Raji (cell line): ENCODE results near the gene SLC22A7.

Experiments used
- POLR2A ChIP-seq: IDR thresholded peaks from 2 replicates; pipeline ENCODE4 v1.6.1; 2011; ENCODE audit warnings: low read depth, low read length, control low read depth; ENCODE audit not compliant: insufficient read depth

Gene SLC22A7

DNA sequence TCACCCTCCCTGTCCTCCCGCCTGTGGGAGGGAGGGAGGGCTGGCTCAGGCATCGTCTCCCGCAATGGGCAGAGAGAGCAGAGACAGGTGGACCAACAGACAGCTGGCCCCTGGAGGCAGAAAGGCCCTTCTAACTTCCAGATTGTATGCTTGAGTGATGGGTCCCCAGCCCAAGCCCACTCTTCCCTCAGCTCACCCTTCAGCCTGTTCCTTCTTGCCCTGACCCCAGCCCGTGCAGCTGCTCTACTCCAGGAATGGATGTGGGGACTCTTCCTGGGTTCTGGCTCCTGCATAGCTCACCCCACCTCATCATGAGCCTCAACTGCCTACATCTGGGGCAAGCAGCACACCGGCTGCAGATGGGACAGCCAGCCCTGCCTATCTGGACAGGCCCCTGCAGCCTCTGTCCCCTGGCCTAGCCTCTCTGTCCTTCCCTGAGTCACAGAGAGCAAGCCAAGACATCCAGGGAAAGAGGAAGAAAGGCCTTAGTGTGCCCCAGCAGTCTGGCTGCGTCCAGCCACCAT is 11.5 kb upstream of the SLC22A7 start:
- no peak for TF ChIP-seq POLR2A

DNA sequence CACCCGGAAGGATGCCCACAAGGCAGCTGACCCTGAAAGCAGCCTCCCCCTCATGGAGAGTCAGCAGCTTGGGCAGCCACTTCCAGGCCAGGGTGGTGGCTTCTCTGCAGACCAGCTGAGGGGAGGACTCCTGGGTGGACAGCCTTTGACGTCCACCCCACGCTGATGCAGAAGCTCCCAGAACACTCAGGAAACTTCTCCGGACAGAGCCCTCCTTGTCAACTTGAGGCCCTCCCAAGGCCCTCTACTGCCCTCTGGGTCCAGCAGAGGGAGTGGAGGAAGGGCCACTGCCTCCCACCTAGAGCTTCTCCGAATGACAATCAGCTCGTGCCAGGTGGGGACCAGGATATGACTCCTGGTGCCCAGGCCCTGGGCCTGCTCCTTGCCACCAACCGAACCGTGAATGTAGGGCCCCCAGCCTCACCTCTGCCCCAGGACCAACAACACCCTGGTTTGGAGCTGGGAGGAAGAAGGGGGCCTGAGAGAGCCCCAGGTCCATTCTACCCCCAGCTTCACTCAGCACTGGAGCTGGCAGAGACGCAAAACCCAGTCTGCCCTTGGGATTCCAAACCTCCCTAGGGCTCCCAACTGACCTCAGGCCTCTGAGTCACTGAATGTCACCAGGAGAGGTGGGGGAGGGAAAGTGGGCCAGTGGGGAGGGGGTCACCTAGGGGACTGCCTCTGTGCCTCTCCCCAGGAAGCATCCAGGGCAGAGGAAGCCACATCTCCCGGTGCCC is 10.9 kb upstream of the SLC22A7 start:
- TF ChIP-seq POLR2A, result no peak

DNA sequence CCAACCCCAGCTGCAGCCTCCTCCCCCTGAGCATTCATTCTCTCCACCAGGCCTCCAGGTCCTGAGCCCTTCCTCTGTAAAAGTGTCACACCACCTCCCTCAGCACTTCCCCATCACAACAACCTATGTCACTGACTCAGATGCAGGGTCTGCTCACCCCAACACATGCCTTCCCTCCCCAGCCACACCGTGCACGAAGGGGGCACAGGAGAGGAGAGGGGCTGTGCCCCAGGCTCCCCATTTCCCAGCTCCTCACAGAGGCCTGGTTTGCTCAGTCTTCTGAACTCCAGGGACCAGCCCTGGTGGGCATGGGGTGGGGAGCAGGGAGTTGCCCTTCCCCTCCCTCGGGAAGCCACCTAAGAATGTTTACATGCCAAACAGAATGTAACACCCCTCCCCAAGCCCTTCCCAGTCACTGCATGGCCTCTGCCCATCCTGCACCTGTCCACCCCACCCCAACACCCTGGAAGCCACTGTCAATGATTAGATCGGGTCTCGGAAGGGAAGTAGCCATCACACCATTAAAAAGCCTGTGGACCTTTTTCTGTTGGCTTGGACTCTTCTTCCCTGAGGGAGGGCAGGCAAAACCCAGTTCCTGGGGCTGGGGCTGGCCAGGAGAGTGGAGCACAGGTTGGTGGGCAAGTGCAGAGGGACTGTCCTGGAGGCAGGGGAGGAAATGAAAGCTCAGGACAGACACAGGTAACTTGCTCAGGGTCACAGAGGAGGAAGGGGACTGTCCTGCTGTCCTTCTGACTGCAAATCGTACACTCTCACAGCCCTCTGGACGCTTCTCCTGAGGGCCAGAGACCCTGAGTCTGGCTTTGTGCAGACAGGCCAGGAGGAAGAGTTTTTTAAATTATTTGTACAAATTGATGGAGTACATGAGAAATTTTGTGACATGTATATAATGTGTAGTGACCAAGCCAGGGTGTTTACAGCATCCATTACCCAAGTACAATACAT is 10.1 kb upstream of the SLC22A7 start:
- no peak for TF ChIP-seq POLR2A

DNA sequence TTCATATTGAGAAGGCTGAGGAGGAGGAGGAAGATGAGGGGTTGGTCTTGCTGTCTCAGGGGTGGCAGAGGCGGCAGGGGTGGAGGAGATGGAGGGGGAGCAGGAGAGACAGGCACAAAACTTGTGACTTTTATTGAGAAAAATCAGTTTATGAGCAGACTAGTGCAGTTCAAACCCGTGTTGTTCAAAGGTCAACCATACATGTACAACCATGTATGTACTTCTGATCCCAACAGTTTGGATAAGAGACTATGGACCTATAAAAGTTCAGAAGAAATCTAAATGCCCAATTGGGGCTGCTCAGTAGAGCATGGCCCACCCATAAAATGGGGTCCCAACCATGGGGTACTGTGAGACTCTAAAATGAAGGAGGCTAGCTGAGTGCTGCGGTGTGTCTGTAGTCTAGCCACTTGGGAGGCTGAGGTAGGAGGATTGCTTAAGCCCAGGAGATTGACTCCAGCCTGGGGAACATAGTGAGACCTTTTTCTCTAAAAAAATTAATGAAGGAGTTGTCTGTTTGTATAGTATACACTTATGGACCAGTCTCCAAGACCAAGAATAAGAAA is 7.6 kb upstream of the SLC22A7 start:
- TF ChIP-seq POLR2A, result no peak

DNA sequence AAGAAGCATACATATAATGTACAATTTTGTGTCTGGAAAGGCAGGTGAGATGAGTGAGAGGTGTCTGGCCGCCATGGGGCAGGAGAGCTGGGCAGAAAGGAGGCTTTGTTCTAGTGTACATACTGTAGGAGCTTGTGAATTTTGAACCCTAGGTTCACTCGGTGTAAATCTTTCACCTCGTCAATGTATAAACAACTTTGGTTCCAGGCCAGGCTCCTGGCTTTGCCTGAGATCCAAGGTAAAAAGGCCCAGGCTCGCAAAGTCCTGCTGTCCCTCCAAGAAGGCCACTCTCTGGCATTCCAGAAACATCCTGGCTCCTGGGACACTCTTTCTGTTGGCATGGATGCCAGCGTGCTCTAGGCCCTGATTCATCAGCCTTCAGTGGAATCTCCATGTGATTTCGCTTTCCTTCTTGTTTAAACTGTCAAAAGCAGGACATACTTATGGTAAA is 7.1 kb upstream of the SLC22A7 start:
- TF ChIP-seq POLR2A, result no peak

DNA sequence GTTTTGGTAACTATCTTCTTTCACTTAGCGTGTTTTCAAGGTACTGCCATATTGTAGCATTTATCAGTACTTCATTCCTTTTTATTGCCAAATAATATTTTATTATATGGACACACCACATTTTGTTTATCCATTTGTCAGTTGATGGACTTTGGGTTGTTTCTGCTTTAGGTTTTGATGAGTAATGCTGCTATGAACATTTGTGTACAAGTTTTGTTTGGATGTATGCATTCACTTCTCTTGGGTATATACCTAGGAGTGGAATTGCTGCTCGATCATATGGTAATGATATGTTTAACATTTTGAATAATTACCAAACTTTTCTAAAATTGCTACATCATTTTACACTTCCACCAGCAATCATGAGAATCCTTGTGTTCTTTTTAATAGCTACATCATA is 6.4 kb upstream of the SLC22A7 start:
- no peak for TF ChIP-seq POLR2A

DNA sequence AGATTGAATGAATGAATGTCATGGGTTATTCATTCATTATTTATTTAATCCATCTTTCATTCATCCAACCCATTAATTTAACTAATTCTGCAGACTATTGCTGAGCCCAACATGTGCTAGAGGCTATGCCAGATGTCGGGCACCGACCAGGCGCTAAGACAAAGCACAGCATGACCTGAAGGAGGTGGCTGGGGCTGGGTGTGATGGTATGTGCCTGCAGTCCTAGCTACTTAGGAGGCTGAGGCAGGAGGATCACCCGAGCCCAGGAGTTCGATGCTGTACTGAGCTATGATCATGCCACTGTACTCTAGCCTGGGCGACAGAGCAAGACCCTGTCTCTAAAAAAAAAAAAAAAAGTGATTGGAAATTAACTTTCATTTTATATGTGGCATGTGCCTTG is 5.7 kb upstream of the SLC22A7 start:
- TF ChIP-seq POLR2A, result no peak

DNA sequence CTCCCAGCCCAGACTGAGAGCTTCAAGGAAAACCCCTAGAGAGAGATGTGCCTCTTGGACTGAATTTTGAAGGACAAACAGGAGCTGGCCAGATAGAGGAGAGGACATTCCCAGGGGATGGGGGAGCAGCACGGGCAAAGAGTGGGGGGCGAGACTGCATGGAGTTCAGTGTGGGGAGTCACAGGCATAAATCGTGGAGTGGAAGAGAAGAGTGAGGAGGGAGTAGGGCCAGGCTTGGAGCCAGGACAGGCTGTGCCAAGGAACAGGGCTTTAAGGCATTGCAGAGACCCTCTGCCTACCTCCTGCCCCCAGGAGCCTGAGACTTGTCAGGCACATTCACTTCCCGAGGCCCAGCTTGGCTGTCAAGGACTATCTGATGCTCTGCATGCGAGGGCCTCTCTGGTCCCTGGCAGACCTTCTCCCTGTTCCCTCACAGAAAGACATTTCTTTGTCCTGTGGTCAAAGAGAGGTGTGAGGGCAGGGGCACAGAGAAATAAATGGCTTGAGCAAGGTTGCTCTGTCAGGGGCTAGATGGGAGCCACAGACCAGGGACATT is 5.2 kb upstream of the SLC22A7 start:
- TF ChIP-seq POLR2A, result no peak

DNA sequence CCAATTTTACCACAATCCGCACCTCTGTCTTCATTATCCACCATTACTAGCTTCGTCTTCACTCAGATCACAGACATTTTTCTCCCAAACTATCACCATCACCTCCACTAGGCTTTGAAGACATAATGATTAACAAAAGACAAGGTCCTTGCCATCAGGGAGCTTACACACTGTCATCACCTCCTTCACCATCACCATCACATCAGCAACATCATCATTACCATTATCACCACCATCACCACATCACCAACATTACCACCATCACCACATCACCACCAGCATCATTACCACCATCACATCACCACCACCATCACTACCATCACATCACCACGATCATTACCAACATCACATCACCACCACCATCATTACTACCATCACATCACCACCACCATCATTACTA is 4.4 kb upstream of the SLC22A7 start:
- TF ChIP-seq POLR2A, result no peak

DNA sequence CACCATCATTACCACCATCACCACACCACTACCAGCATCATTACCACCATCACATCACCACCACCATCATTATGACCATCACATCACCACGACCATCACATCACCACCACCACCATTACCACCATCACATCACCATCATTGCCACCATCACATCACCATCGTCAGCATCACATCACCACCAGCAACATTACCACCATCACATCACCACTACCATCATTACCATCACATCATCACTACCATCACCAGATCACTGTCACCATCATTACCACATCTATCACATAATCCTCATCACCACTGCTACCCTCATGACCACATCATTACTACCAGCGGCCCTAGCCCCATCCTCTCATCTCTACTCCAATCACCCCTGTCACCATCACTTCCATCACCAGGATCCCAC is 3.5 kb upstream of the SLC22A7 start:
- TF ChIP-seq POLR2A, result no peak

DNA sequence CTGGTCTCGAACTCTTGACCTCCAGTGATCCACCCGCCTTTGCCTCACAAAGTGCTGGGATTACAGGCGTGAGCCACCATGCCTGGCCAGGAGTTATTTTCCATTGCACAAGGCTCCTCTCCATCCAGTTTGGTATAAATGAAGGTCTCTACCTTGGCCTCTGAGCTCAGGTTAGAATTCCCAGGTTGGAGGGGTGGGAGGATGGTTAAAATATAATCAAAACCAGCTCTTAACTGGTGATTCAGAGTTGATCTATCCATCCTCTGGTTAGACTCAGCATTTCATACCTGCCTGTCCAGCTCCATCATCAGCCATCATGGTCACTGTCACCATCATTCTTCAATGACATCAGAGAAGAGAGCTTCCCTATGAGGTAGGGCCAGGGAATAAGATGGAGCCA is 2.6 kb upstream of the SLC22A7 start:
- no peak for TF ChIP-seq POLR2A

DNA sequence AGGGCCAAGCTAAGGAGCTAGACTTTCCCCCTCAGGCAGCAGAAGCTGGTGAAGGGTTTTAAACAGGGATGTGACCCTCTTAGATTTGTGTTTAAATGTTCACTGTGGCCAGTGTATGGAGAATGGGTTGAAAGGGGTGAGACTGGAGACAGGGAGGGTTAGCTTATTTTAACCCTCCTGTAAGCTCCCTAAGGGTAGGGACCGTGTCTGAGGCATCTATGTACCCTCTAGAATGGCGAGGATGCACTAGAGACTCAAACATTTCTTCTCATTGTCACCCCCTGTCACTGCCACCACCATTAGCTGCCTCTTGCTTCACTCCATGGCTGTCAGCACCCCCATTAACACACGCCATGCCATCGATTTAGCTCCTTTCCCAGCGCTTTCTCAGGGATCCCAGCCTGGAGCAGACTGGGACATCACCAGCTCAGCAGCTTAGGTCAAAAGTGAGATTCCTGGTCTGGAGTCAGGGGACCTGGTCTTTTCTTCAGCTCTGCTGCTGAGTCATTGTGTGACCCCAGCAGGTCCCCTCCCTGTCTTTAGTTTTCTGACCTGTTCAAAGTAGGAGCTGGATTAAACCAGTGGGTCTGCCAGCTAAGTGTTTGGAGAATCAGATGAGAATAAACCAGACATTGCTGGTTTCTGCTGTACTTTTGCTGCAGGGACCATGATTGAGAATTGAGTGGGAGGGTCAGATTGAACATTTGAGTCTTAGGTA is 1.1 kb upstream of the SLC22A7 start:
- TF ChIP-seq POLR2A, result no peak

DNA sequence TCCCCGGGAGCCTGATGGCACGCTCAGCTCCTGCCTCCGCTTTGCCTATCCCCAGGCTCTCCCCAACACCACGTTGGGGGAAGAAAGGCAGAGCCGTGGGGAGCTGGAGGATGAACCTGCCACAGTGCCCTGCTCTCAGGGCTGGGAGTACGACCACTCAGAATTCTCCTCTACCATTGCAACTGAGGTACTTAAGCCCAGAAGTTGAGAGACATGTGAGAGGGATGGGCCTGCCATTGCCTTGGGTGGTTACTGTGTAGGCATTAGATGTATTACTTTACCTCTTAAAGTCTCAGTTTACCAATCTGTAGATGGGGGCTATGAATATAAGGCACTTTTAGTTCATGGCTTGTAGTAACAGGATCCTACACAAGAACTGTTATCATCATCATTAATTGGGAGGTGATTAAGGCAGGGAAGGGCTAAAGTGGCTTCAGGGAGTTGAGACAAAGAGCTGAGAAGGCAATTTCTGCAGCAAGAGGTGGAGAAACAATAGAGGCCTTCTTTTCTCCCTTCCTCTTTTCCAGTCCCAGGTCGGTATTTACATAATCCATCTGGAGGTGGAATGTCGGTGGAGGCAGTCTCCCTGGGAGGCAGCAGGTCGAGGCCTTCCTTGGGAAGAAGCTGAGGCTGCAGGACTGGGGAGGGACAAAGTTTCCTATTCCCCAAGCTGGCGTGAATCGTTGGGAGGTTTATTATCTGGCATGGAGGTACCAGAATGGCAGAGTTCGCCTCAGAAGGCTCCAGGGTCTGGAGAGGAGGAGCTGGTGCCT is 691 bp downstream of the SLC22A7 start:
- no peak for TF ChIP-seq POLR2A
